B cell (primary cell): ENCODE results near the gene AK9. TPM values are rescaled to one million over a fixed set of nuclear protein-coding genes. Genes with fewer than 3 reads are reported as not detected.

Source experiments
- ATAC-seq: fragments of 200-7000 bp; cut with Tn5 transposase; one replicate; pipeline ENCODE4 v1.10.0; 2021; ENCODE audit warnings: low read depth, mild to moderate bottlenecking, moderate number of reproducible peaks, moderate library complexity
- CTCF ChIA-PET: fragments of 350-600 bp; sonication (Branson Sonifier 250); formaldehyde crosslinking; loops from one replicate; lab custom pipeline; 2021; ENCODE audit warnings: antibody characterized with exemption, inconsistent platforms; lab: Charles Lee
- POLR2A ChIA-PET: fragments of 350-600 bp; sonication (Branson Sonifier 250); formaldehyde crosslinking; loops from one replicate; lab custom pipeline; 2021; ENCODE audit warnings: antibody characterized with exemption; lab: Charles Lee
- DNase-seq: peaks from one replicate; pipeline ENCODE4 v3.0.0; 2013
- H2AFZ ChIP-seq: 2 replicates; pipeline ENCODE4 v1.6.1; 2012; ENCODE audit warnings: mild to moderate bottlenecking, low read depth, low read length; ENCODE audit not compliant: insufficient read depth, poor library complexity, severe bottlenecking
- H3K27ac ChIP-seq, 2 donors: 1 replicate in 1 of 2; 2 replicates in 1 of 2; pipeline ENCODE4 v1.5.1; 2012 to 2013; ENCODE audit warnings: low read length in 2 of 2, mild to moderate bottlenecking in 2 of 2, moderate library complexity in 1 of 2
- H3K27me3 ChIP-seq, 4 experiments: fragments of 200-600 bp in 1 of 4; sonication (generic) in 1 of 4; replicated peaks in 1 of 4; 1 replicate in 2 of 4; 2 replicates in 2 of 4; pipeline versions ENCODE4 v1.6.1 to v1.7.0; 2013 to 2016; ENCODE audit warnings: low read length in 3 of 4, mild to moderate bottlenecking in 2 of 4, mixed read lengths in 1 of 4, moderate library complexity in 1 of 4; ENCODE audit not compliant: insufficient read depth in 4 of 4, control insufficient read depth in 3 of 4; ENCODE audit errors: control extremely low read depth in 1 of 4
- H3K36me3 ChIP-seq, 2 experiments: replicated peaks in 1 of 2; 1 replicate in 1 of 2; 2 replicates in 1 of 2; pipeline versions ENCODE4 v1.6.1 to v1.7.1; 2013; ENCODE audit warnings: low read length in 1 of 2; ENCODE audit not compliant: insufficient read depth in 2 of 2, control insufficient read depth in 1 of 2; ENCODE audit errors: control extremely low read depth in 1 of 2, extremely low read depth in 1 of 2
- H3K4me1 ChIP-seq, 2 donors: fragments of 200-600 bp in 1 of 2; sonication (generic) in 1 of 2; 1 replicate in 1 of 2; 2 replicates in 1 of 2; pipeline versions ENCODE4 v1.5.1 to v1.6.1; 2013 to 2017; ENCODE audit warnings: low read length in 2 of 2; ENCODE audit not compliant: control insufficient read depth in 2 of 2, insufficient read depth in 2 of 2
- H3K4me2 ChIP-seq: replicated peaks from 2 replicates; pipeline ENCODE3; 2012; ENCODE audit warnings: mild to moderate bottlenecking, low read depth, low read length; ENCODE audit not compliant: poor library complexity, severe bottlenecking
- H3K4me3 ChIP-seq, 5 experiments: fragments of 200-600 bp in 1 of 5; sonication (generic) in 1 of 5; 1 replicate in 3 of 5; 2 replicates in 2 of 5; pipeline versions ENCODE4 v1.5.1 to v1.7.0; 2011 to 2016; ENCODE audit warnings: low read length in 4 of 5, mild to moderate bottlenecking in 4 of 5, low read depth in 2 of 5, control low read depth in 1 of 5, moderate library complexity in 1 of 5; ENCODE audit not compliant: insufficient read depth in 1 of 5; ENCODE audit errors: control extremely low read depth in 1 of 5, extremely low read depth in 1 of 5
- H3K79me2 ChIP-seq: fragments of 200-600 bp; sonication (generic); one replicate; pipeline ENCODE4 v1.6.0; 2016; ENCODE audit warnings: low read length; ENCODE audit not compliant: control insufficient read depth, insufficient read depth
- H3K9ac ChIP-seq: fragments of 200-600 bp; sonication (generic); 2 replicates; pipeline ENCODE4 v1.6.1; 2017; ENCODE audit warnings: mild to moderate bottlenecking, low read length, moderate library complexity
- H3K9me3 ChIP-seq, 3 donors: one replicate each; pipeline versions ENCODE4 v1.6.1 to v1.7.1; 2013; ENCODE audit warnings: low read length in 2 of 3; ENCODE audit not compliant: control insufficient read depth in 2 of 3, insufficient read depth in 1 of 3; ENCODE audit errors: control extremely low read depth in 1 of 3
- H4K20me1 ChIP-seq: 2 replicates; pipeline ENCODE4 v1.6.0; 2012; ENCODE audit warnings: mild to moderate bottlenecking, low read length; ENCODE audit not compliant: insufficient read depth, control insufficient read depth, poor library complexity, severe bottlenecking
- H3K27ac Mint-ChIP-seq: one replicate; pipeline ENCODE4 v1.8.0; 2021; ENCODE audit warnings: mixed read lengths
- H3K27me3 Mint-ChIP-seq: one replicate; pipeline ENCODE4 v1.8.0; 2021; ENCODE audit warnings: mixed read lengths
- H3K4me1 Mint-ChIP-seq: one replicate; pipeline ENCODE4 v1.8.0; 2021; ENCODE audit warnings: mixed read lengths
- H3K4me3 Mint-ChIP-seq: one replicate; pipeline ENCODE4 v1.8.0; 2021; ENCODE audit warnings: mixed read lengths
- H3K9me3 Mint-ChIP-seq: one replicate; pipeline ENCODE4 v1.8.0; 2022; ENCODE audit warnings: mixed read lengths; ENCODE audit not compliant: insufficient read depth
- EZH2 ChIP-seq: IDR thresholded peaks from 2 replicates; pipeline ENCODE4 v1.6.1; 2012; ENCODE audit warnings: borderline replicate concordance, low read depth, mild to moderate bottlenecking, moderate library complexity, low read length; ENCODE audit not compliant: insufficient read depth, poor library complexity, severe bottlenecking
- WGBS: methylation state at CpG from one replicate; pipeline ENCODE4 v1.1.5; 2013; ENCODE audit warnings: missing lambda C conversion rate; ENCODE audit not compliant: insufficient coverage; 5-methylcytosine and 5-hydroxymethylcytosine counted together
- intact Hi-C: fragments of 100-400 bp; cut with micrococcal nuclease; formaldehyde crosslinking; loops from one replicate; pipeline ENCODE4 v1.10.0; 2022
- polyA plus RNA-seq: library from polyadenylated mRNA; depleted of rRNA; stranded (reverse); fragments of >200 nt; gene quantifications from 2 replicates; pipeline ENCODE4 v1.2.3, GENCODE V29; 2012
- total RNA-seq, 2 donors: library from RNA; stranded (reverse); fragments of 120-200 nt in 1 of 2; gene quantifications; 1 replicate in 1 of 2; 2 replicates in 1 of 2; pipeline versions ENCODE4 v1.2.3 to v1.2.4, GENCODE V29; 2013 to 2022
- TF ChIP-seq, protein P1 (sequence below): fragments of 200-600 bp; IDR thresholded peaks from one replicate; pipeline ENCODE4 v1.8.0; 2022; ENCODE audit warnings: antibody characterized with exemption, mild to moderate bottlenecking

AK9 gene
- total and polyA plus RNA-seq, 2 donors (not counting 1 experiment from before 2014, with no cell fraction given), result 6.4 to 26.5 TPM

- intact Hi-C loops, result no loop called here
- H3K9ac ChIP-seq, result no peak overlapping the region
- H3K36me3 ChIP-seq, result peaks cover 4 to 36% of the 10 kb centered on the region in 2 experiments
- Mint-ChIP-seq H3K9me3 (peaks cover 5% of the 10 kb centered on the region), H3K27ac (no peak overlapping the region), H3K27me3 (no peaks in the 10 kb centered on the region), H3K4me3 (no peak overlapping the region), H3K4me1 (peaks cover 39% of the 10 kb centered on the region)
- no CpG with 5 or more reads among the region's 1 CpG for WGBS
- ATAC-seq, result no peak
- H3K9me3 ChIP-seq, result peaks cover 0 to 3% (median 0%) of the 10 kb centered on the region in 3 donors
- TF ChIP-seq, protein P1, sequence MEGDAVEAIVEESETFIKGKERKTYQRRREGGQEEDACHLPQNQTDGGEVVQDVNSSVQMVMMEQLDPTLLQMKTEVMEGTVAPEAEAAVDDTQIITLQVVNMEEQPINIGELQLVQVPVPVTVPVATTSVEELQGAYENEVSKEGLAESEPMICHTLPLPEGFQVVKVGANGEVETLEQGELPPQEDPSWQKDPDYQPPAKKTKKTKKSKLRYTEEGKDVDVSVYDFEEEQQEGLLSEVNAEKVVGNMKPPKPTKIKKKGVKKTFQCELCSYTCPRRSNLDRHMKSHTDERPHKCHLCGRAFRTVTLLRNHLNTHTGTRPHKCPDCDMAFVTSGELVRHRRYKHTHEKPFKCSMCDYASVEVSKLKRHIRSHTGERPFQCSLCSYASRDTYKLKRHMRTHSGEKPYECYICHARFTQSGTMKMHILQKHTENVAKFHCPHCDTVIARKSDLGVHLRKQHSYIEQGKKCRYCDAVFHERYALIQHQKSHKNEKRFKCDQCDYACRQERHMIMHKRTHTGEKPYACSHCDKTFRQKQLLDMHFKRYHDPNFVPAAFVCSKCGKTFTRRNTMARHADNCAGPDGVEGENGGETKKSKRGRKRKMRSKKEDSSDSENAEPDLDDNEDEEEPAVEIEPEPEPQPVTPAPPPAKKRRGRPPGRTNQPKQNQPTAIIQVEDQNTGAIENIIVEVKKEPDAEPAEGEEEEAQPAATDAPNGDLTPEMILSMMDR, result no peak
- no peak for TF ChIP-seq EZH2
- peaks cover 47% of the 10 kb centered on the region for H4K20me1 ChIP-seq
- CTCF ChIA-PET, result interaction anchor here (1.1 to 5.2 kb wide), 3 partner anchors 9 to 325 kb away, joined by 3 to 22 read pairs (median 10); no protein-coding TSS in a partner anchor
- H3K27ac ChIP-seq, result no peak overlapping the region
- H3K27me3 ChIP-seq, result no peaks in the 10 kb centered on the region
- H2AFZ ChIP-seq, result no peak overlapping the region
- H3K4me3 ChIP-seq, result no peak overlapping the region
- H3K4me2 ChIP-seq, result no peak overlapping the region
- DNase-seq, result no peak
- H3K79me2 ChIP-seq, result peaks cover 53% of the 10 kb centered on the region
- peaks cover 9 to 11% of the 10 kb centered on the region in 2 donors for H3K4me1 ChIP-seq
- POLR2A ChIA-PET, result no interaction called here
Observed at GRCh38 chr6:109714611-109715010, 23.6 kb upstream of the AK9 start.

GRCh38 chr6:109714166-109714565, 23.2 kb upstream of the AK9 start:
- peaks cover 2 to 31% of the 10 kb centered on the region in 2 experiments for H3K36me3 ChIP-seq
- DNase-seq (no peak), ATAC-seq (no peak)
- H3K27me3 ChIP-seq, result no peaks in the 10 kb centered on the region
- ChIA-PET POLR2A (no interaction called here), CTCF (interaction anchor here (1.1 to 5.2 kb wide), 3 partner anchors 9 to 326 kb away, joined by 3 to 22 read pairs (median 10); no protein-coding TSS in a partner anchor)
- peaks cover 55% of the 10 kb centered on the region for H3K79me2 ChIP-seq
- H3K9me3 ChIP-seq, result peaks cover 0 to 3% (median 0%) of the 10 kb centered on the region in 3 donors
- Mint-ChIP-seq H3K27me3 (no peaks in the 10 kb centered on the region), H3K4me1 (peaks cover 43% of the 10 kb centered on the region), H3K27ac (no peak overlapping the region), H3K9me3 (peaks cover 6% of the 10 kb centered on the region), H3K4me3 (no peak overlapping the region)
- H2AFZ ChIP-seq, result no peak overlapping the region
- no peak overlapping the region for H3K9ac ChIP-seq
- TF ChIP-seq, protein P1, result no peak
- TF ChIP-seq EZH2, result no peak
- H3K27ac ChIP-seq, result no peak overlapping the region
- H3K4me1 ChIP-seq, result peaks cover 9 to 11% of the 10 kb centered on the region in 2 donors
- H3K4me3 ChIP-seq, result no peak overlapping the region
- intact Hi-C loops, result no loop called here
- peaks cover 45% of the 10 kb centered on the region for H4K20me1 ChIP-seq
- 100% methylated on average over 1 of the region's 3 CpGs for WGBS
- H3K4me2 ChIP-seq, result no peak overlapping the region
